HepG2 (cell line): Measurements from ENCODE around the gene HDHD3. TPM values are rescaled to one million over a fixed set of nuclear protein-coding genes. Genes with fewer than 3 reads are reported as not detected.

Experiments
- ATF7-NPFF ChIP-seq: sonication (generic); formaldehyde crosslinking; IDR thresholded peaks from 2 replicates; pipeline ENCODE4 v1.8.1; 2023; ENCODE audit warnings: mild to moderate bottlenecking, low read depth, missing genetic modification reagents, moderate library complexity
- HOXD1 ChIP-seq: sonication (generic); formaldehyde crosslinking; IDR thresholded peaks from 2 replicates; pipeline ENCODE4 v1.5.0; 2020; ENCODE audit warnings: missing genetic modification reagents
- MXD4 ChIP-seq: IDR thresholded peaks from 2 replicates; pipeline ENCODE4 v1.6.1; 2016; ENCODE audit warnings: mild to moderate bottlenecking, missing biosample characterization, missing genetic modification reagents
- NFRKB ChIP-seq: fragments of 450-650 bp; IDR thresholded peaks from 2 replicates; pipeline ENCODE4 v1.6.1; 2017
- NR2F6 ChIP-seq, 2 experiments: IDR thresholded peaks; 2 replicates each; pipeline ENCODE4 v1.6.1; 2016; ENCODE audit warnings: antibody characterized with exemption in 1 of 2, mild to moderate bottlenecking in 1 of 2
- RNF2 ChIP-seq: fragments of 450-650 bp; conservative IDR thresholded peaks from 2 replicates; pipeline ENCODE4 v1.6.1; 2016; ENCODE audit warnings: low read depth
- SMARCC2 ChIP-seq: fragments of 450-650 bp; IDR thresholded peaks from 2 replicates; pipeline ENCODE4 v1.6.1; 2017; ENCODE audit warnings: antibody characterized with exemption, mild to moderate bottlenecking
- SP5 ChIP-seq: IDR thresholded peaks from 2 replicates; pipeline ENCODE4 v1.6.1; 2016; ENCODE audit warnings: low read depth, borderline replicate concordance
- TAF1 ChIP-seq: sonication (generic); formaldehyde crosslinking; IDR thresholded peaks from 2 replicates; pipeline ENCODE4 v1.4.0; 2020; ENCODE audit warnings: missing genetic modification reagents
- ZBTB7B ChIP-seq: sonication (generic); formaldehyde crosslinking; IDR thresholded peaks from 2 replicates; pipeline ENCODE4 v1.4.0; 2020; ENCODE audit warnings: missing genetic modification reagents
- ZFP41 ChIP-seq: sonication (generic); formaldehyde crosslinking; IDR thresholded peaks from 2 replicates; pipeline ENCODE4 v1.4.0; 2020; ENCODE audit warnings: mild to moderate bottlenecking, missing genetic modification reagents, borderline replicate concordance
- ZKSCAN8 ChIP-seq: IDR thresholded peaks from 2 replicates; pipeline ENCODE4 v1.6.1; 2016; ENCODE audit warnings: borderline replicate concordance, missing genetic modification reagents, missing compliant biosample characterization
- ZNF253 ChIP-seq: sonication (generic); formaldehyde crosslinking; IDR thresholded peaks from 2 replicates; pipeline ENCODE4 v1.8.0; 2022; ENCODE audit warnings: mild to moderate bottlenecking, missing genetic modification reagents, borderline replicate concordance
- ZNF878 ChIP-seq: sonication (generic); formaldehyde crosslinking; IDR thresholded peaks from 2 replicates; pipeline ENCODE4 v1.8.1; 2023; ENCODE audit warnings: mild to moderate bottlenecking, missing genetic modification reagents, moderate library complexity
- polyA plus RNA-seq, 8 experiments: library from polyadenylated mRNA; depleted of rRNA in 3 of 8; stranded (reverse) in 7 of 8; unstranded in 1 of 8; fragments of >200 nt; fragmentation: Illumina TruSeq in 4 of 8; extraction: Trizol in 4 of 8; gene quantifications; 2 replicates each; pipeline versions ENCODE4 v1.2.1 to v1.2.3, GENCODE V29; 2011 to 2016; ENCODE audit warnings: low read depth in 4 of 8, missing spikeins in 1 of 8, mixed read lengths in 1 of 8; ENCODE audit not compliant: insufficient read depth in 1 of 8
- total RNA-seq, 5 experiments: library from RNA; depleted of rRNA; stranded (reverse); fragments of >200 nt; fragmentation: Illumina TruSeq; extraction: Trizol; gene quantifications; 2 replicates each; pipeline ENCODE4 v1.2.3, GENCODE V29; 2016; ENCODE audit warnings: low read depth in 1 of 5
- TF ChIP-seq, protein P1 (sequence below): sonication (generic); formaldehyde crosslinking; IDR thresholded peaks from 2 replicates; pipeline ENCODE4 v1.9.0; 2021; ENCODE audit warnings: missing genetic modification reagents, borderline replicate concordance
- TF ChIP-seq, protein P2 (sequence below): sonication (generic); formaldehyde crosslinking; IDR thresholded peaks from 2 replicates; pipeline ENCODE4 v1.4.0; 2020; ENCODE audit warnings: missing genetic modification reagents, borderline replicate concordance
- TF ChIP-seq, protein P3 (sequence below): sonication (generic); formaldehyde crosslinking; IDR thresholded peaks from 2 replicates; pipeline ENCODE4 v1.4.0; 2020; ENCODE audit warnings: missing genetic modification reagents
- TF ChIP-seq, protein P4 (sequence below): sonication (generic); formaldehyde crosslinking; IDR thresholded peaks from 2 replicates; pipeline ENCODE4 v1.8.1; 2023; ENCODE audit warnings: mild to moderate bottlenecking, missing genetic modification reagents
- TF ChIP-seq, protein P5 (sequence below): sonication (generic); formaldehyde crosslinking; IDR thresholded peaks from 2 replicates; pipeline ENCODE4 v1.5.1; 2020; ENCODE audit warnings: missing genetic modification reagents, mild to moderate bottlenecking, borderline replicate concordance
- TF ChIP-seq, protein P6 (sequence below): sonication (generic); formaldehyde crosslinking; IDR thresholded peaks from 2 replicates; pipeline ENCODE4 v1.4.0; 2020; ENCODE audit warnings: missing genetic modification reagents

Gene HDHD3
- total and polyA plus RNA-seq, 2 of the 13 experiments (the other 11 are each of a cell fraction or from before 2014, with no cell fraction given): 23.1 to 38.5 TPM

DNA sequence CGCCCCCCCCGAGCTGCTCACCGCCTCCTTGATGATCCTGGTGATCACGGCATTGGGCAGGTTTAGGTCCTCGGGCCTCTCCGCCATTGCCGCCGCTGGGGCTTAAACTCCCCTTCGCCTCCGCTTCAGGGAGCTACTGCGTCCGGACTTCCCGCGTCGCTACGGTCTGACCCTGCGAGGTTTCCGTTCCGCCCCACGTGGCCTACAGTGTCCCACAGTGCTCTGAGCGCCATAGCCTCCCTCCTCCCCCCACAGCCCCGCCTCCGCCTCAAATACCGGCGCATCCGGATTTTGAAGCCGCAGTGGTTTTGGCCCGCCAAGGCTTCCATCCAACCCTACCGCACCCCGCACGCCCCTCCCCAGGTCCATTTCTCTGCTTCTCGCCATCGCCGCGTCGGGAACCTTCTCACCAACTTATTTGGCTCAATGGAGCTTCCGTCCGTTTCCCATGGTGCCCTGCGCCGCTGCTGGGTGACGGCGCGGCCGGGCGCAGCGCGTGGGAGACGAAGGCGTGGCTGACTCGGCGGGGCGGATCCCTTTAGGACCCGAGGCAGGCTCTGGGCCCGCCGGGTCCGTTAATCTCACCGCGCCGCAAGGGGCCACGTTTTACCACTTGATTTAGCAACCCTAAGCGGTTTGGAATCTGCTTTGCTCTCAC lies 33.5 kb upstream of the HDHD3 start, which contains the start of the genes C9orf43 and POLE3 (continued):
- TF ChIP-seq, protein P1, sequence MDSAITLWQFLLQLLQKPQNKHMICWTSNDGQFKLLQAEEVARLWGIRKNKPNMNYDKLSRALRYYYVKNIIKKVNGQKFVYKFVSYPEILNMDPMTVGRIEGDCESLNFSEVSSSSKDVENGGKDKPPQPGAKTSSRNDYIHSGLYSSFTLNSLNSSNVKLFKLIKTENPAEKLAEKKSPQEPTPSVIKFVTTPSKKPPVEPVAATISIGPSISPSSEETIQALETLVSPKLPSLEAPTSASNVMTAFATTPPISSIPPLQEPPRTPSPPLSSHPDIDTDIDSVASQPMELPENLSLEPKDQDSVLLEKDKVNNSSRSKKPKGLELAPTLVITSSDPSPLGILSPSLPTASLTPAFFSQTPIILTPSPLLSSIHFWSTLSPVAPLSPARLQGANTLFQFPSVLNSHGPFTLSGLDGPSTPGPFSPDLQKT (CRISPR knock-in tag): no peak
- TF ChIP-seq ATF7-NPFF (CRISPR knock-in tag) (0 out of 2 replicates have a peak, but pooled peaks have one; percentile 68), ZBTB7B (CRISPR knock-in tag) (peak; percentile 35; the same call in 1 of the 2 replicates), NR2F6 (IDR thresholded peaks at IDR 0.05) (no peak), NR2F6 (CRISPR knock-in tag; IDR thresholded peaks at IDR 0.05) (peak; percentile 50; the same call in 1 of the 2 replicates), ZKSCAN8 (0 out of 2 replicates have a peak, but pooled peaks have one; percentile 19), SP5 (CRISPR knock-in tag) (peak; percentile 82), ZNF253 (no peak), ZFP41 (no peak), NFRKB (0 out of 2 replicates have a peak, but pooled peaks have one; percentile 59), TAF1 (CRISPR knock-in tag) (peak; percentile 76; the same call in 1 of the 2 replicates), HOXD1 (CRISPR knock-in tag) (peak; percentile 68), SMARCC2 (no peak), MXD4 (peak; percentile 96), RNF2 (peak; percentile 88), ZNF878 (CRISPR knock-in tag) (no peak)
- TF ChIP-seq, protein P2, sequence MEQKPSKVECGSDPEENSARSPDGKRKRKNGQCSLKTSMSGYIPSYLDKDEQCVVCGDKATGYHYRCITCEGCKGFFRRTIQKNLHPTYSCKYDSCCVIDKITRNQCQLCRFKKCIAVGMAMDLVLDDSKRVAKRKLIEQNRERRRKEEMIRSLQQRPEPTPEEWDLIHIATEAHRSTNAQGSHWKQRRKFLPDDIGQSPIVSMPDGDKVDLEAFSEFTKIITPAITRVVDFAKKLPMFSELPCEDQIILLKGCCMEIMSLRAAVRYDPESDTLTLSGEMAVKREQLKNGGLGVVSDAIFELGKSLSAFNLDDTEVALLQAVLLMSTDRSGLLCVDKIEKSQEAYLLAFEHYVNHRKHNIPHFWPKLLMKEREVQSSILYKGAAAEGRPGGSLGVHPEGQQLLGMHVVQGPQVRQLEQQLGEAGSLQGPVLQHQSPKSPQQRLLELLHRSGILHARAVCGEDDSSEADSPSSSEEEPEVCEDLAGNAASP (CRISPR knock-in tag): peak; percentile 54; the same call in 1 of the 2 replicates
- TF ChIP-seq, protein P3, sequence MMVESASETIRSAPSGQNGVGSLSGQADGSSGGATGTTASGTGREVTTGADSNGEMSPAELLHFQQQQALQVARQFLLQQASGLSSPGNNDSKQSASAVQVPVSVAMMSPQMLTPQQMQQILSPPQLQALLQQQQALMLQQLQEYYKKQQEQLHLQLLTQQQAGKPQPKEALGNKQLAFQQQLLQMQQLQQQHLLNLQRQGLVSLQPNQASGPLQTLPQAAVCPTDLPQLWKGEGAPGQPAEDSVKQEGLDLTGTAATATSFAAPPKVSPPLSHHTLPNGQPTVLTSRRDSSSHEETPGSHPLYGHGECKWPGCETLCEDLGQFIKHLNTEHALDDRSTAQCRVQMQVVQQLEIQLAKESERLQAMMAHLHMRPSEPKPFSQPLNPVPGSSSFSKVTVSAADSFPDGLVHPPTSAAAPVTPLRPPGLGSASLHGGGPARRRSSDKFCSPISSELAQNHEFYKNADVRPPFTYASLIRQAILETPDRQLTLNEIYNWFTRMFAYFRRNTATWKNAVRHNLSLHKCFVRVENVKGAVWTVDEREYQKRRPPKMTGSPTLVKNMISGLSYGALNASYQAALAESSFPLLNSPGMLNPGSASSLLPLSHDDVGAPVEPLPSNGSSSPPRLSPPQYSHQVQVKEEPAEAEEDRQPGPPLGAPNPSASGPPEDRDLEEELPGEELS (CRISPR knock-in tag): peak; percentile 46; the same call in 1 of the 2 replicates
- TF ChIP-seq, protein P4, sequence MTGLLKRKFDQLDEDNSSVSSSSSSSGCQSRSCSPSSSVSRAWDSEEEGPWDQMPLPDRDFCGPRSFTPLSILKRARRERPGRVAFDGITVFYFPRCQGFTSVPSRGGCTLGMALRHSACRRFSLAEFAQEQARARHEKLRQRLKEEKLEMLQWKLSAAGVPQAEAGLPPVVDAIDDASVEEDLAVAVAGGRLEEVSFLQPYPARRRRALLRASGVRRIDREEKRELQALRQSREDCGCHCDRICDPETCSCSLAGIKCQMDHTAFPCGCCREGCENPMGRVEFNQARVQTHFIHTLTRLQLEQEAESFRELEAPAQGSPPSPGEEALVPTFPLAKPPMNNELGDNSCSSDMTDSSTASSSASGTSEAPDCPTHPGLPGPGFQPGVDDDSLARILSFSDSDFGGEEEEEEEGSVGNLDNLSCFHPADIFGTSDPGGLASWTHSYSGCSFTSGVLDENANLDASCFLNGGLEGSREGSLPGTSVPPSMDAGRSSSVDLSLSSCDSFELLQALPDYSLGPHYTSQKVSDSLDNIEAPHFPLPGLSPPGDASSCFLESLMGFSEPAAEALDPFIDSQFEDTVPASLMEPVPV (CRISPR knock-in tag): peak; percentile 86
- TF ChIP-seq, protein P5, sequence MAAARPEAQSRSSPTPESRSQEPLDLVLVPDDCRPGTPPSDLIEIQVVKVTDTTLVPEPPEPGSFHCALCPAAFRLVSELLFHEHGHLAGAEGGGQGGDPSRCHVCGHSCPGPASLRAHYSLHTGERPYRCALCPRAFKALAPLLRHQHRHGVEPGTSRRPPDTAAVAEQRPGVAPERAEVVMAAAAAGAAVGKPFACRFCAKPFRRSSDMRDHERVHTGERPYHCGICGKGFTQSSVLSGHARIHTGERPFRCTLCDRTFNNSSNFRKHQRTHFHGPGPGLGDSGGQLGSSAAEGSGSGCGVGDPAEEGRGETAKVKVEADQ (CRISPR knock-in tag): no peak
- TF ChIP-seq, protein P6, sequence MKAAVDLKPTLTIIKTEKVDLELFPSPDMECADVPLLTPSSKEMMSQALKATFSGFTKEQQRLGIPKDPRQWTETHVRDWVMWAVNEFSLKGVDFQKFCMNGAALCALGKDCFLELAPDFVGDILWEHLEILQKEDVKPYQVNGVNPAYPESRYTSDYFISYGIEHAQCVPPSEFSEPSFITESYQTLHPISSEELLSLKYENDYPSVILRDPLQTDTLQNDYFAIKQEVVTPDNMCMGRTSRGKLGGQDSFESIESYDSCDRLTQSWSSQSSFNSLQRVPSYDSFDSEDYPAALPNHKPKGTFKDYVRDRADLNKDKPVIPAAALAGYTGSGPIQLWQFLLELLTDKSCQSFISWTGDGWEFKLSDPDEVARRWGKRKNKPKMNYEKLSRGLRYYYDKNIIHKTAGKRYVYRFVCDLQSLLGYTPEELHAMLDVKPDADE (CRISPR knock-in tag): no peak
